T-helper 1 cell (primary cell): ENCODE measurements around the gene OTUD6A.
"Not testable (repeated sequence)": the region's sequence is repeated elsewhere in the genome, so short reads cannot be mapped to it uniquely, and the experiment has no call there.

Experiments
- DNase-seq, 5 donors: peaks; one replicate each; pipeline ENCODE4 v3.0.0-alpha.2; 2012 to 2020

The OTUD6A gene

GRCh38 chrX:70049406-70049805 is 12.9 kb upstream of the OTUD6A start:
- no peak for DNase-seq

GRCh38 chrX:70049925-70050324 is 12.3 kb upstream of the OTUD6A start, which contains the start of gene AWAT2:
AWAT2 (minus strand) TSS chrX:70049938; CDS start chrX:70049932, 6 bp downstream.
- DNase-seq = no peak

GRCh38 chrX:70052895-70053615 is 9.2 kb upstream of the OTUD6A start:
- DNase-seq = no peak

GRCh38 chrX:70054391-70054790 is 7.9 kb upstream of the OTUD6A start:
- no peak for DNase-seq

- DNase-seq = no peak
Observed at GRCh38 chrX:70062961-70063550, 799 bp downstream of the OTUD6A start.

- no peak for DNase-seq
Observed at GRCh38 chrX:70066646-70067045, 4.4 kb downstream of the OTUD6A start.

- DNase-seq = no peak
Observed at GRCh38 chrX:70079297-70079696, 17.0 kb downstream of the OTUD6A start.

GRCh38 chrX:70079870-70080269 is 17.6 kb downstream of the OTUD6A start:
- DNase-seq = no peak

GRCh38 chrX:70082723-70083122 is 20.5 kb downstream of the OTUD6A start:
- DNase-seq = no peak

GRCh38 chrX:70084592-70085240 is 22.5 kb downstream of the OTUD6A start:
- DNase-seq = no peak

- DNase-seq = no peak
Observed at GRCh38 chrX:70087857-70088630, 25.8 kb downstream of the OTUD6A start.

- DNase-seq = no peak
Observed at GRCh38 chrX:70088751-70089150, 26.5 kb downstream of the OTUD6A start.

GRCh38 chrX:70089604-70090297 is 27.5 kb downstream of the OTUD6A start:
- no peak for DNase-seq

GRCh38 chrX:70092247-70092646 is 30.0 kb downstream of the OTUD6A start:
- DNase-seq = no peak

- DNase-seq = no peak
Observed at GRCh38 chrX:70096052-70096451, 33.8 kb downstream of the OTUD6A start.

- DNase-seq = no peak
Observed at GRCh38 chrX:70105229-70105628, 43.0 kb downstream of the OTUD6A start.

- not testable (repeated sequence) for DNase-seq
Observed at GRCh38 chrX:70111436-70112026, 49.3 kb downstream of the OTUD6A start.
